HG03060 (cell line): Measurements from ENCODE around the gene RAB22A.

Experiments used
- ATAC-seq: cut with Tn5 transposase; IDR thresholded peaks from one replicate; pipeline ENCODE4 v1.9.1; 2021; ENCODE audit warnings: low read depth, moderate number of reproducible peaks; ENCODE audit not compliant: unreplicated experiment

Gene RAB22A

GRCh38 chr20:58309591-58310290 lies at the start of gene RAB22A:
RAB22A (plus strand) TSS chr20:58309715; CDS start chr20:58309977, 262 bp downstream.
- no peak for ATAC-seq

GRCh38 chr20:58260006-58260405 lies 49.5 kb upstream of the RAB22A start:
- ATAC-seq: no peak

- ATAC-seq: no peak
These were observed 47.9 kb upstream of the RAB22A start for GRCh38 chr20:58261660-58262059.

GRCh38 chr20:58264271-58264670 lies 45.2 kb upstream of the RAB22A start:
- ATAC-seq: no peak

- no peak for ATAC-seq
These were observed 41.9 kb upstream of the RAB22A start for GRCh38 chr20:58267389-58268215.

- ATAC-seq: no peak
These were observed 41.1 kb upstream of the RAB22A start for GRCh38 chr20:58268421-58268821.

GRCh38 chr20:58268936-58269619 lies 40.4 kb upstream of the RAB22A start:
- ATAC-seq: no peak

- no peak for ATAC-seq
These were observed 37.7 kb upstream of the RAB22A start for GRCh38 chr20:58271606-58272351.

- ATAC-seq: no peak
These were observed 35.1 kb upstream of the RAB22A start for GRCh38 chr20:58274384-58274783.

GRCh38 chr20:58277107-58277506 lies 32.4 kb upstream of the RAB22A start:
- no peak for ATAC-seq

- no peak for ATAC-seq
These were observed 31.7 kb upstream of the RAB22A start for GRCh38 chr20:58277578-58278472.

GRCh38 chr20:58286729-58287128 lies 22.8 kb upstream of the RAB22A start:
- no peak for ATAC-seq

GRCh38 chr20:58287638-58288037 lies 21.9 kb upstream of the RAB22A start:
- ATAC-seq: no peak

- ATAC-seq: no peak
These were observed 20.4 kb upstream of the RAB22A start for GRCh38 chr20:58289143-58289542.

- ATAC-seq: no peak
These were observed 16.1 kb upstream of the RAB22A start for GRCh38 chr20:58293453-58293852.

GRCh38 chr20:58294497-58295455 lies 14.7 kb upstream of the RAB22A start:
- ATAC-seq: no peak

- ATAC-seq: no peak
These were observed 13.3 kb upstream of the RAB22A start for GRCh38 chr20:58296051-58296837.

GRCh38 chr20:58297394-58297793 lies 12.1 kb upstream of the RAB22A start:
- no peak for ATAC-seq
